Cardiac muscle cell (in vitro differentiated cells and primary cell): ENCODE data around the gene BCAS4. TPM values are rescaled to one million over a fixed set of nuclear protein-coding genes. Genes with fewer than 3 reads are reported as not detected.
A peak's percentile ranks its signal among the peaks of the same experiment; 100 is the strongest.

Experiments
- DNase-seq, 2 donors: peaks; one replicate each; pipeline versions ENCODE4 v3.0.0 to v3.0.0-alpha.2; 2010 to 2017; ENCODE audit warnings: low read depth in 1 of 2, low spot score in 1 of 2
- H3K27ac ChIP-seq: fragments of 200-600 bp; sonication (generic); 2 replicates; pipeline ENCODE4 v1.5.1; 2016
- H3K27me3 ChIP-seq: fragments of 200-600 bp; sonication (generic); 2 replicates; pipeline ENCODE4 v1.6.0; 2016; ENCODE audit warnings: control low read depth
- H3K36me3 ChIP-seq: fragments of 200-600 bp; sonication (generic); 2 replicates; pipeline ENCODE4 v1.5.1; 2016; ENCODE audit warnings: control low read depth
- H3K4me1 ChIP-seq: fragments of 200-600 bp; sonication (generic); 2 replicates; pipeline ENCODE4 v1.8.1; 2017; ENCODE audit warnings: low read depth, mild to moderate bottlenecking, mixed run types
- H3K4me3 ChIP-seq: fragments of 200-600 bp; sonication (generic); 2 replicates; pipeline ENCODE4 v1.5.1; 2016; ENCODE audit warnings: mild to moderate bottlenecking
- H3K9me3 ChIP-seq: fragments of 200-600 bp; sonication (generic); 2 replicates; pipeline ENCODE4 v1.5.1; 2017; ENCODE audit warnings: low read depth, mild to moderate bottlenecking, control low read depth
- CTCF ChIP-seq: IDR thresholded peaks from 2 replicates; pipeline ENCODE4 v1.5.1; 2012; ENCODE audit warnings: low read depth, mild to moderate bottlenecking, low read length
- polyA plus RNA-seq: library from polyadenylated mRNA; unstranded; fragments of >200 nt; fragmentation: Nextera tagmentation; extraction: Ambion mirVana; gene quantifications from 2 replicates; pipeline ENCODE4 v1.2.1, GENCODE V29; 2016
- total RNA-seq: library from RNA; depleted of rRNA; stranded (reverse); fragments of >200 nt; gene quantifications from 2 replicates; pipeline ENCODE4 v1.2.3, GENCODE V29; 2016

Gene BCAS4
- total and polyA plus RNA-seq, 2 experiments from 2014 or later = 16.1 to 26.1 TPM

- DNase-seq = no peak
Observed at GRCh38 chr20:50883856-50884255, 89.0 kb downstream of the BCAS4 start.

GRCh38 chr20:50885068-50885467, 90.2 kb downstream of the BCAS4 start:
- DNase-seq = no peak

More at GRCh38 chr20:50883856-50884255, 89.0 kb downstream of the BCAS4 start:
- TF ChIP-seq CTCF = no peak
- no peak overlapping the region for H3K27ac ChIP-seq
- no peaks in the 10 kb centered on the region for H3K27me3 ChIP-seq
- no peak overlapping the region for H3K4me3 ChIP-seq
- H3K4me1 ChIP-seq = no peaks in the 10 kb centered on the region
- H3K36me3 ChIP-seq = no peaks in the 10 kb centered on the region
- no peaks in the 10 kb centered on the region for H3K9me3 ChIP-seq

GRCh38 chr20:50885781-50886180, 90.9 kb downstream of the BCAS4 start:
- no peaks in the 10 kb centered on the region for H3K9me3 ChIP-seq
- no peaks in the 10 kb centered on the region for H3K4me1 ChIP-seq
- peak overlapping the region; percentile 76 for H3K27ac ChIP-seq
- peaks cover 15% of the 10 kb centered on the region for H3K36me3 ChIP-seq
- DNase-seq = no peak
- no peak for TF ChIP-seq CTCF
- no peaks in the 10 kb centered on the region for H3K27me3 ChIP-seq
- H3K4me3 ChIP-seq = no peak overlapping the region

More at GRCh38 chr20:50885068-50885467, 90.2 kb downstream of the BCAS4 start:
- no peak overlapping the region for H3K4me3 ChIP-seq
- no peaks in the 10 kb centered on the region for H3K9me3 ChIP-seq
- H3K36me3 ChIP-seq = peaks cover 8% of the 10 kb centered on the region
- peak overlapping the region; percentile 29 for H3K27ac ChIP-seq
- no peaks in the 10 kb centered on the region for H3K27me3 ChIP-seq
- TF ChIP-seq CTCF = no peak
- H3K4me1 ChIP-seq = no peaks in the 10 kb centered on the region

- H3K27ac ChIP-seq = peak overlapping the region; percentile 76
- TF ChIP-seq CTCF = no peak
- no peak for DNase-seq
- H3K4me1 ChIP-seq = no peaks in the 10 kb centered on the region
- H3K27me3 ChIP-seq = no peaks in the 10 kb centered on the region
- no peaks in the 10 kb centered on the region for H3K9me3 ChIP-seq
- H3K4me3 ChIP-seq = no peak overlapping the region
- H3K36me3 ChIP-seq = peaks cover 20% of the 10 kb centered on the region
Observed at GRCh38 chr20:50886184-50886790, 91.4 kb downstream of the BCAS4 start.

GRCh38 chr20:50887576-50887975, 92.7 kb downstream of the BCAS4 start:
- H3K9me3 ChIP-seq = no peaks in the 10 kb centered on the region

More at GRCh38 chr20:50887576-50887975, 92.7 kb downstream of the BCAS4 start:
- no peak for DNase-seq
- Histone ChIP-seq H3K27ac (peak overlapping the region; percentile 54), H3K27me3 (no peaks in the 10 kb centered on the region), H3K36me3 (peaks cover 30% of the 10 kb centered on the region), H3K4me1 (no peaks in the 10 kb centered on the region), H3K4me3 (no peak overlapping the region)
- no peak for TF ChIP-seq CTCF
